ENCODE measurements around the gene ULK1.

Gene ULK1

GRCh38 chr12:131962069-131962468, 67.6 kb downstream of the ULK1 start:
- no peak for TF ChIP-seq CTCF (IDR thresholded peaks at IDR 0.05; ENCODE audit: extremely low read depth, missing control alignments)
- DNase-seq (ENCODE audit: low spot score), result no peak

- DNase-seq (ENCODE audit: low spot score), result no peak
- no peak for TF ChIP-seq CTCF (IDR thresholded peaks at IDR 0.05; ENCODE audit: extremely low read depth, missing control alignments)
These were observed 69.0 kb downstream of the ULK1 start for GRCh38 chr12:131963381-131963780.

- DNase-seq (ENCODE audit: low spot score), result no peak
- TF ChIP-seq CTCF (IDR thresholded peaks at IDR 0.05; ENCODE audit: extremely low read depth, missing control alignments), result no peak
These were observed 70.7 kb downstream of the ULK1 start for GRCh38 chr12:131965073-131965472.

- DNase-seq (ENCODE audit: low spot score), result no peak
- TF ChIP-seq CTCF (IDR thresholded peaks at IDR 0.05; ENCODE audit: extremely low read depth, missing control alignments), result no peak
These were observed 76.8 kb downstream of the ULK1 start for GRCh38 chr12:131971226-131971625.
